HG03103 (cell line): ENCODE results near the gene BMP8A.
"Not testable (repeated sequence)": the region's sequence is repeated elsewhere in the genome, so short reads cannot be mapped to it uniquely, and the experiment has no call there.

Experiments used
- ATAC-seq: cut with Tn5 transposase; IDR thresholded peaks from one replicate; pipeline ENCODE4 v1.9.1; 2021; ENCODE audit warnings: low read depth; ENCODE audit not compliant: unreplicated experiment

BMP8A gene

DNA sequence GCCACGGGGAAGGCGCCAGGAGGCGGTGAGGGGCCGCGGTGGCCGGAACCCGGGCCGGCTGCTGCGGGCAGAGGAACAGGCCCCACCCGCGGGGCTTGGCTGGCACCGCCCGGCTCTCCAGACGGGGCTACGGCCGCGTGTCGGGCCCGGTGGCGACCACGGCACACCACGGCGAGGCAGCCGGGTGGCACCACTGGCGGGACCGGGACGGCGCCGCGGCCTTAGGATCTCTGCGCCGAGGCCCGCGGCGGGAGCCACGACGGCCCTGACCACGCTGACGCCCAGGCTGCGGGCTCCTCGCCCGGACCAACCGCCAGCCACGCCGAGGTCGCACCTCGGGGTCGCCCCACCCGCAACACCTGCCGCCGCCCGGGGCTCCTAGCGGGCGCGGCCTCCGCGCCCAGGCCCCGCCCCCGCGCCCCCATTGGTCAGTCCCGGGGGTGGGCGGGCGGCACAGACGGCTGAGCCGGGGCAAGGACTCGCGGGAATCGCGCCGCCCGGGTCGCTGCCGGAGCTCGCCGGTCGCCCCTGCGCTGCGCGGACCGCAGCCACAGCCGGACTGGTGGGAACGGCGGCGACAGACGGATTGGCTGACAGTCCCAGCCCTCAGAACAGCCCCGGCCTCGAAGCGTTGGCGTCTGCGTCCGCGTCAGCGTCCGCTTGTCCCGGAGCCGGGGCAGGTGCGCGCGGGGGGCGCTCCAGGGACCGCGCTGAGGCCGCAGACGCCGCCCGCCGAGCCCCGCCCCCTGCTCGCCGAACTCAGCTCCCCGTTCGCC lies at the start of gene BMP8A:
BMP8A (plus strand) TSS at position 491 of the 776 bp plus-strand sequence. CDS start 356 bp downstream, outside the sequence.
- no peak for ATAC-seq

GRCh38 chr1:39441797-39442196 lies 49.6 kb upstream of the BMP8A start:
- no peak for ATAC-seq

GRCh38 chr1:39445573-39445972 lies 45.9 kb upstream of the BMP8A start:
- no peak for ATAC-seq

- no peak for ATAC-seq
Observed at GRCh38 chr1:39446986-39447567, 44.4 kb upstream of the BMP8A start.

- not testable (repeated sequence) for ATAC-seq
Observed at GRCh38 chr1:39450041-39450440, 41.4 kb upstream of the BMP8A start.

DNA sequence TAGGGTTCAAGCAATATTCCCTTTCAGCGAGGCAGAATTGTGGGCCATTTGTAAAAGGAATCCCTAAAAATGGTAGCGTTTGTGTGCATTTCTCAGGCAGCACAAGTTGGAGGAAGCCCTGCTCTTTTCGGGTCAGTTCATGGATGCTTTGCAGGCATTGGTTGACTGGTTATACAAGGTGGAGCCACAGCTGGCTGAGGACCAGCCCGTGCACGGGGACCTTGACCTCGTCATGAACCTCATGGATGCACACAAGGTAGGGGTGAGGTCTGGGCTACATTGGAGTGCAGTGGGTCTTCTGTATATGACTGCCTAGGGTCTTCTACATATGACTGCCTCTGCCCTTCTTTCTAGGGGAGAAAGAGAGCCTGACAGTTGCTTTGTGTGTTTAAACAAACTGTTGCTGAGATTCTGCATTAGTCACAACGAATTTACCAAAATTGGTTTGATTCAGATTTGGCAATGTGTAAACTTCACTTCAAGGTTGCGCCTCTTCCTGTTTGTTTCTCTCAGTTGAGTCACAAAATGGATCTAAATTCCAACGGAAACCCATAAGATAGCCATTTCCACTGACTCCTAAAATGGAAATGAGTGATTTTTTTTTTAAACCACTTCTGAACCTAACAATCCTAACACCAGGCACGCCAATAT lies 40.4 kb upstream of the BMP8A start:
- ATAC-seq, result no peak

DNA sequence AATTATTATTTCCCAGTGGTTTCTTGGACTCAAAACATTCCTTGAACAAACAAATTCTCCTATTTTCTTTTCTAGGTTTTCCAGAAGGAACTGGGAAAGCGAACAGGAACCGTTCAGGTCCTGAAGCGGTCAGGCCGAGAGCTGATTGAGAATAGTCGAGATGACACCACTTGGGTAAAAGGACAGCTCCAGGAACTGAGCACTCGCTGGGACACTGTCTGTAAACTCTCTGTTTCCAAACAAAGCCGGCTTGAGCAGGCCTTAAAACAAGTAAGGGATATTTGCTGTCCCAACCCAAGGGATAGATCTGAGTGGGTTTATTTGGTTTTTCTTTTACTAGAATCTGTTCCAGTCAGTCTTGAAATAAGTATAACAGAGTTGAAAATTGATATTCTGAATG lies 39.4 kb upstream of the BMP8A start:
- no peak for ATAC-seq

DNA sequence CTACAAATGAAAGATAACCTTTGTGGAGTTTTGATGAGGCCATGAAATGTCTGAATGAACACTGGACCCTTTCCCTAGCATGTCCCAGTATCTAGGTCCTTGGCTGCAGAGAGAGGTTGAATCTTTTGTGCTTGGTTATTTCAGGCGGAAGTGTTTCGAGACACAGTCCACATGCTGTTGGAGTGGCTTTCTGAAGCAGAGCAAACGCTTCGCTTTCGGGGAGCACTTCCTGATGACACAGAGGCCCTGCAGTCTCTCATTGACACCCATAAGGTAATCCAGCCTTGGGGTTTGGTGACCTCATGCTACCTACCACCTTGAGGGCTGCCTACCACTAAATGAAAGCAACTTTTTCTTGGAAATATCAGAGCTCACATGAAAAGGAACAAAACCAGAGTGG lies 38.9 kb upstream of the BMP8A start:
- no peak for ATAC-seq

DNA sequence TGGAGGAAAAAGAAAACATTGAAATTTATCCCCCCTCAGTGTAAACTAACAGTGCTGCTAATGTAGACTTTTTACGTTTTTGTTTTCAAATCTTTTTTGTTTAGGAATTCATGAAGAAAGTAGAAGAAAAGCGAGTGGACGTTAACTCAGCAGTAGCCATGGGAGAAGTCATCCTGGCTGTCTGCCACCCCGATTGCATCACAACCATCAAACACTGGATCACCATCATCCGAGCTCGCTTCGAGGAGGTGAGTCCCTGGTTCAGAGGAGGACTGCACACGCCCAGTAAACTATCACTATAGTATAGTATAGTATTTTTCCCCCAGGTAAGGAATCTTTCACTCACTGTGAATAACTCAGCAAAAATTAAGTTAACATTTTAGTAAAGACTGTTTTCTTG lies 37.8 kb upstream of the BMP8A start:
- no peak for ATAC-seq

DNA sequence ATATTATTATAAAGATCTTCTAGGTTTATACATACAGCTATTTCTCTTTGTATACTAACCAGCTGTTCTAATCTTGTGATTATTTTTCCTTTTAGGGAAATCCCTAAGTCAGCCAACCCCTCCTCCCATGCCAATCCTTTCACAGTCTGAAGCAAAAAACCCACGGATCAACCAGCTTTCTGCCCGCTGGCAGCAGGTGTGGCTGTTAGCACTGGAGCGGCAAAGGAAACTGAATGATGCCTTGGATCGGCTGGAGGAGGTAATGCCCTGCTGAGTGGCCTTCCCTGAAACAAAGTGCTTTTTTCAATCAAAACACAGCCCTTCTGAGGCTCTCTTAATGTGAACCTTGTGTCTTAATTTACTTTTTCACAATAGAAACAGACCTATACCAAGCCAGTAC lies 32.4 kb upstream of the BMP8A start:
- ATAC-seq, result no peak

DNA sequence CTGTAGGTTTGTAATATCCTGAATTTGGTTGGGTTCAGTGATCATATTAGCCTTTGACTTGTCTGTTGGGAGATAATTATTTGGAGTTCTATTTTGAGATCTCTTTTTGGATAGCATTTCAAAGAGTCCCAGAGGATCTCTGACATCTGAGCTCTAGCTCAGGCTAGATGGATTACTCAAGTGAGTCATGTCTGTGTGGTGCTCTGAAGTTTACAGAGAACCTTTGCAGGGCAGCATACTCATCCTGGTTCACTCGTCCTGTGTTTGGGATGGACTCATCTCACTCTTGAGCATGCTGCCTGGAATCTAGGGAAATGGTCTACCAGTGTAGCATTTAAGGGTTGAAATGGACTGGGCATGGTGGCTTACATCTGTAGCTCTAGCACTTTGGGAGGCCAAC lies 29.4 kb upstream of the BMP8A start:
- ATAC-seq, result no peak

DNA sequence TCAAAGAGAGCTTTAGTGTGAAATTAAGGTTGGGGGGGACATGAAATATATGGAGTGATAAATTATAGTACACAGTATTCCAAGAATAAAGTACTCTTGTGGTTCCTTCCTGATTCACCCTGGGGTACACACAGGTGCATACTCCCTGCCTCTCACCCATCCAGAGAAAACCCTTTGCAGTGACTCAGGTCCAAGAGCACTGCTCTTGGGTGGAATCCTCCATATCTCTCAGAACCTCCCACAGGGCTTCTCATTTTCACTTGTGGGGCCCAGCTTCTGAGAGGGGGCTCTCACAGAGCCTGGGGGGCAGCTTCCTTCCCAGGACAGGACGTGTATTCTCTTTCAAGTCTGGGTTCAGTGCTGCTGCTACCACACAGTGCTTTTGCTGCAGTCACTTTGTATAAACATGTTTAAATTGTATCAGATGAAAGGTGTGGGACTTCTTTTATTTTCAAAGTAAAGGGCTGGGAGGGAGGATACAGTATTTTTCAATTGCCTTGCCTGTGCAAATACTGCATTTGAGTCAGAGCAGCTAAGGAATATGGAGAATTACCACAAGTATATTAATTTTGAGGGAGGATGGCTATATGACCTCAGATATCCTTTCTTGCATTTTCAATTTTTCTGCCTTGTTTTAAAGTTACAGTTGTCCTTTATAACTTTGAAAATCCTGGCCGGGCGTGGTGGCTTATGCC lies 24.9 kb upstream of the BMP8A start:
- no peak for ATAC-seq

DNA sequence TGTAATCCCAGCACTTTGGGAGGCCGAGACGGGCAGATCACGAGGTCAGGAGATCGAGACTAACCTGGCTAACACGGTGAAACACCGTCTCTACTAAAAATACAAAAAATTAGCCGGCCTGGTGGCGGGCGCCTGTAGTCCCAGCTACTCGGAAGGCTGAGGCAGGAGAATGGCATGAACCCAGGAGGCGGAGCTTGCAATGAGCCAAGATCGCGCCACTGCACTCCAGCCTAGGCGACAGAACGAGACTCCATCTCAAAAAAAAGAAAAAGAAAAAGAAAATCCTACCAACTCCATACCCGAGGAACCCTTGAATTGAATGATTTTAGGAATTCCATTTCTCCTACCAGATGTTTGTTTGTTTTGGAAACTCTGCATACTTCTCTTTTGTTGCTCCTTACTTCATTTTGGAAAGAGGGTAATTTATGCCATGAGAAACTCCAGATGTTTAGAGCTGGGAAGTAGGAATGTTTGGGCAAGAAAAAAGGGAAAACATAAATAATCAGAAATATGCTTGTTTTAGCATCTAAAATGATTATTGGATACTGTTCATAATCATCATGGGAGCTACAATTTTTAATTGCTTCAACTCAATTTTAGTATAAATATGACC lies 24.2 kb upstream of the BMP8A start:
- not testable (repeated sequence) for ATAC-seq

DNA sequence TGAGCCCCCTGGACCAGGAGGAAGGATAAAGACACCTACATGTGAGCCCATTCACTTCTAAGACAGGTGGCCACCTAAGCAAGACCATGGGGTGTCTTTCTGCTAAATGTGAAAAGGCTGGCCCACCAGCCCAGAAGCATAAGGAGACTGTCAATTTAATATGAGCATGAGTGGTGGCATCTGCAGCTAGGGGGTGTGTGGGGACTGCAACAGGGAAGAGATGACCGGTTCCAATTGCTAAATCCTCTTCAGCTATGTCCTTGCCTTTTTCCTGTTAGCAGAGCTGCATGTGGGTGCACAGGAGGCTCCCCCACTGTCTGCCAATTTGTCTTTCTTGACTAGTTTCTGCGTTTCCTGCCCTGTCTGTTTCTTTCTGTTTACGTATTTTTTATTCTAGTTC lies 22.3 kb upstream of the BMP8A start:
- ATAC-seq, result no peak

DNA sequence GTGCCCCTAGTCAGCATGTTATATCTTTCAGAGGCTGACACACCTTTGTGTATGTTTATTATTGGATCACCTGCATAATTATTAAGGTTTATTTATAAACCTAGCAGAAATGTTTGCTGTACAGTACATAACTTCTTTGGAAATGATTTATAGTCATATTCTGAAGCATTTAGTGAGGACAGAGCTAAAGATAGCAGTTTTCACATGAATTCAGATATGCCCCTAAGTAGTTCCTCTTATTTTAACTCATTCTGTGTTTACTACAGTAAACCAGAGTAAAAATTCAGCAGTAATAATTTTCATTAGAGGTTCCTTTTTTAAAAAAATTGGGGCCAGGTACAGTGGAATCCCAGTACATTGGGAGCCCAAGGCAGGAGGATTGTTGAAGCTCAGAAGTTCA lies 21.4 kb upstream of the BMP8A start:
- ATAC-seq, result no peak

- ATAC-seq, result no peak
Observed at GRCh38 chr1:39472826-39473225, 18.6 kb upstream of the BMP8A start.

DNA sequence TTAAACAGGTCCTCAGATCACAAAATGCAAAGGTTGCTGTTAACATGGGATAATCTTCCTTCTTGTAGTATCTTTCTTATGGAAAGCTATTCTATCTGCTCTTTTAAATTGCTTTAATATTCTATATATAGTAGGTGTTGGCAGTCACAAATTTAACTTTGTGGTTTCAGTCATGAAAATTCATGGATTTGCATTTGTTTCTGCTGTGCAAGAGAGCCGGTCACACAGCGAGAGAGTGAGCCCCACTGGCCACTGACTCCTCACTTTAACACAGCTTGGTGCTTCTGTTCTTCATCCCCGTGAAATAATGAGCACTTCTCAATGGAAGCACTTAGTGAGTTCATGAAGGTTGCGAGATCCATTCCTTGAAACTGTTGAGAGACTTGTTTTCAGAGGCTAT lies 18.1 kb upstream of the BMP8A start:
- ATAC-seq, result no peak

- no peak for ATAC-seq
Observed at GRCh38 chr1:39474810-39475209, 16.6 kb upstream of the BMP8A start.

- ATAC-seq, result not testable (repeated sequence)
Observed at GRCh38 chr1:39475551-39475950, 15.9 kb upstream of the BMP8A start.

DNA sequence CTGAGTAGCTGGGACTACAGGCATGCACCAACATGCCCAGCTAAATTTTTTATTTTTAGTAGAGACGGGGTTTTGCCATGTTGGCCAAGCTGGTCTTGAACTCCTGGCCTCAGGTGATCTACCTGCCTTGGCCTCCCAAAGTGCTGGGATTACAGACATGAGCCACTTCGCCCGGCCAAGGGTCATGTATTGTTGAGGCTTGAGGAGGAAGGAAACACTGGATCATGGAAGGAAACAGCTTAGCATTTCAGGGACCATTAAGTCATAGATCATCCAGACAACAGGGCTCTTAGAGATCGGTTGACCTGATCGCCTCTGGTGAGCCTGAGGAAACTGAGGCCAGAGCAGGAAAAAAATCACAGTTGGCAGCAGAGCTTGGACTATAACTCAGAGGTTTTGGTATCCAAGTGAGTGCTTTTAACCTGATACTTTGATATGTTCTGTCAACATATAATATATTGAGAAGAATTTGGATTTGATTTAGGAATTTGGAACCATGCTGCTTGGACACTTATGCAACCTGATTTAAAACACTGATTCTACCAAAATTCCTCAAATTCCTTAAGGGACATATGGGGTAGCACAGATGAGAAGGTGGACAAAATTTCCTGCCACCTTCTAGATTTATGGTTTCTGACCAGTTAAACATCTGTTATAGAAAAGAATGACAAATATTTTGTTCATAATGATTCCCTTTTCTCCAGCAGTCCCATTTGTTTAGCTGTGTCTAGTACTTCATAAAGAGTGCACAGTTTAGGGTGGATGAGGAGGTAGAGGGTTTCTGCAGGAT lies 13.1 kb upstream of the BMP8A start:
- no peak for ATAC-seq
